Measurements from ENCODE around the gene TMEM191B.
"Not testable (repeated sequence)": the region's sequence is repeated elsewhere in the genome, so short reads cannot be mapped to it uniquely, and the experiment has no call there.

DNA sequence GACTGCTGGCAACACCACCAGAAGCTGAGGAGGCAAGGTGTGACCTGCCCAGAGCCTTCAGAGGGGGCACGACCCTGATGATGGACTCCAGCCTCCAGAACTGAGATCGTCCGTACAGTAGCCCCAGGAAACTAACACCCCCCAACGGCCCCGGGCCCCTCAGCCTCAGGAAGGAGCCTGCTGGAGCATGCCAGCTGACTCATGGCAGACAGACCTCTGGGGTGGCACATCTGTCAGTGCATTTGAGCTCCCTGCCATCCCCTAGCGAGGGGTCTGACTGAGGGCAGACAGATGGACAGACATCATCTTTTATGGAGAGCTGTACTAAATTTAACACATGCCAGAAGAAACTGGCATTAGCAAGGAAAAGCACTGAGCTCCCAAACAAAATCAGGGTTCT lies 12.4 kb downstream of the TMEM191B start:
- TF ChIP-seq, protein P1, sequence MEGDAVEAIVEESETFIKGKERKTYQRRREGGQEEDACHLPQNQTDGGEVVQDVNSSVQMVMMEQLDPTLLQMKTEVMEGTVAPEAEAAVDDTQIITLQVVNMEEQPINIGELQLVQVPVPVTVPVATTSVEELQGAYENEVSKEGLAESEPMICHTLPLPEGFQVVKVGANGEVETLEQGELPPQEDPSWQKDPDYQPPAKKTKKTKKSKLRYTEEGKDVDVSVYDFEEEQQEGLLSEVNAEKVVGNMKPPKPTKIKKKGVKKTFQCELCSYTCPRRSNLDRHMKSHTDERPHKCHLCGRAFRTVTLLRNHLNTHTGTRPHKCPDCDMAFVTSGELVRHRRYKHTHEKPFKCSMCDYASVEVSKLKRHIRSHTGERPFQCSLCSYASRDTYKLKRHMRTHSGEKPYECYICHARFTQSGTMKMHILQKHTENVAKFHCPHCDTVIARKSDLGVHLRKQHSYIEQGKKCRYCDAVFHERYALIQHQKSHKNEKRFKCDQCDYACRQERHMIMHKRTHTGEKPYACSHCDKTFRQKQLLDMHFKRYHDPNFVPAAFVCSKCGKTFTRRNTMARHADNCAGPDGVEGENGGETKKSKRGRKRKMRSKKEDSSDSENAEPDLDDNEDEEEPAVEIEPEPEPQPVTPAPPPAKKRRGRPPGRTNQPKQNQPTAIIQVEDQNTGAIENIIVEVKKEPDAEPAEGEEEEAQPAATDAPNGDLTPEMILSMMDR (IDR thresholded peaks at IDR 0.05): not testable (repeated sequence)
- TF ChIP-seq POLR2A (IDR thresholded peaks at IDR 0.05): not testable (repeated sequence)

All from thyroid gland (tissue), 4 donors.